Measurements from ENCODE around the gene KCNE1.
"Not testable (repeated sequence)": the region's sequence is repeated elsewhere in the genome, so short reads cannot be mapped to it uniquely, and the experiment has no call there.

DNA sequence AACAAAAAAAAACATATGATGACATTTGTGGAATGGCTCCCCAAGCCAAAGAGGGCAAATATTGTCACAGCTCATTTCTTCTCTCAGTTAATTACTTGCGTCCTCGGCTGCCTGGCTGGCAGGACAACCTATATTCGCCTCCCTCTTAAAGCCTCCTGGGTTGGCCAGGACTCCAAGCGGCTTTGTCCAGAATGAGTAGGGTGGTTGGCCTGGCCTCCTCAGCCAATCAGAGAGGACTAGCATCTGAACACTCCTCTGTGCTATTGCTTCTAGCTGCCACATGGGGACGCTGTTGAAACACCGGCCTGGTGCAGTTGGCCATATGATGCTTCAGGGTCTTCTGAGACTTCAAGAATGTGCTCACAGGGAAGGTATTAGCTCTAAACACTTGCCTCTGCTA, 83.6 kb downstream of the KCNE1 start:
- not testable (repeated sequence) for TF ChIP-seq EZH2phosphoT487 (IDR thresholded peaks at IDR 0.05; ENCODE audit: borderline replicate concordance)
- TF ChIP-seq, protein P1, sequence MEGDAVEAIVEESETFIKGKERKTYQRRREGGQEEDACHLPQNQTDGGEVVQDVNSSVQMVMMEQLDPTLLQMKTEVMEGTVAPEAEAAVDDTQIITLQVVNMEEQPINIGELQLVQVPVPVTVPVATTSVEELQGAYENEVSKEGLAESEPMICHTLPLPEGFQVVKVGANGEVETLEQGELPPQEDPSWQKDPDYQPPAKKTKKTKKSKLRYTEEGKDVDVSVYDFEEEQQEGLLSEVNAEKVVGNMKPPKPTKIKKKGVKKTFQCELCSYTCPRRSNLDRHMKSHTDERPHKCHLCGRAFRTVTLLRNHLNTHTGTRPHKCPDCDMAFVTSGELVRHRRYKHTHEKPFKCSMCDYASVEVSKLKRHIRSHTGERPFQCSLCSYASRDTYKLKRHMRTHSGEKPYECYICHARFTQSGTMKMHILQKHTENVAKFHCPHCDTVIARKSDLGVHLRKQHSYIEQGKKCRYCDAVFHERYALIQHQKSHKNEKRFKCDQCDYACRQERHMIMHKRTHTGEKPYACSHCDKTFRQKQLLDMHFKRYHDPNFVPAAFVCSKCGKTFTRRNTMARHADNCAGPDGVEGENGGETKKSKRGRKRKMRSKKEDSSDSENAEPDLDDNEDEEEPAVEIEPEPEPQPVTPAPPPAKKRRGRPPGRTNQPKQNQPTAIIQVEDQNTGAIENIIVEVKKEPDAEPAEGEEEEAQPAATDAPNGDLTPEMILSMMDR (conservative IDR thresholded peaks at IDR 0.05; ENCODE audit: low read length): not testable (repeated sequence)
